SK-N-SH (cell line): Measurements from ENCODE around the gene RAB8A.

ENCODE experiments used
- CTCF ChIP-seq: fragments of 200-600 bp; sonication (generic); IDR thresholded peaks from 2 replicates; pipeline ENCODE4 v1.6.1; 2017; ENCODE audit warnings: antibody characterized with exemption, mild to moderate bottlenecking, moderate library complexity
- EP300 ChIP-seq, 2 experiments: IDR thresholded peaks; 2 replicates each; pipeline versions ENCODE4 v1.4.0 to v1.6.1; 2012; ENCODE audit warnings: borderline replicate concordance in 1 of 2, low read depth in 1 of 2, low read length in 1 of 2
- FOXM1 ChIP-seq: IDR thresholded peaks from 2 replicates; pipeline ENCODE4 v1.4.0; 2012; ENCODE audit warnings: low read depth, mild to moderate bottlenecking
- GATA2 ChIP-seq: sonication (generic); formaldehyde crosslinking; IDR thresholded peaks from 2 replicates; pipeline ENCODE4 v1.5.0; 2020; ENCODE audit warnings: mild to moderate bottlenecking, missing genetic modification reagents
- SMC3 ChIP-seq: IDR thresholded peaks from 2 replicates; pipeline ENCODE4 v1.6.1; 2012; ENCODE audit warnings: low read depth, low read length, improper control_type of control experiment
- TEAD4 ChIP-seq: IDR thresholded peaks from 2 replicates; pipeline ENCODE4 v1.4.0; 2012; ENCODE audit warnings: mild to moderate bottlenecking, borderline replicate concordance; ENCODE audit not compliant: insufficient read depth
- USF2 ChIP-seq: fragments of 150-350 bp; IDR thresholded peaks from 2 replicates; pipeline ENCODE4 v1.6.1; 2017; ENCODE audit warnings: antibody characterized with exemption, low read length, low read depth, borderline replicate concordance
- YY1 ChIP-seq: IDR thresholded peaks from 2 replicates; pipeline ENCODE4 v1.4.0; 2012; ENCODE audit warnings: low read depth, mild to moderate bottlenecking

- TF ChIP-seq EP300 (IDR thresholded peaks at IDR 0.05; ENCODE audit: borderline replicate concordance in 1 of 2, low read depth in 1 of 2, low read length in 1 of 2): no peak
- no peak for TF ChIP-seq CTCF
- TF ChIP-seq GATA2 (CRISPR knock-in tag): no peak
- no peak for TF ChIP-seq TEAD4
- no peak for TF ChIP-seq USF2
- TF ChIP-seq FOXM1: no peak
- no peak for TF ChIP-seq SMC3
- TF ChIP-seq YY1: no peak
Measured at GRCh38 chr19:16139752-16140151, 28.1 kb downstream of the RAB8A start.
